OCI-LY7 (cell line): ENCODE data around the gene HJV. TPM values are rescaled to one million over a fixed set of nuclear protein-coding genes. Genes with fewer than 3 reads are reported as not detected.
A peak's percentile ranks its signal among the peaks of the same experiment; 100 is the strongest.

Experiments
- BruUV-seq: library from RNA; stranded (reverse); fragments of 400-500 nt; replicated peaks from 2 replicates; lab custom pipeline; 2021; lab: Mats Ljungman, UMichigan
- CTCF ChIA-PET: fragments of 300-600 bp; sonication (Branson Sonifier 250); formaldehyde crosslinking; loops from one replicate; lab custom pipeline; 2022; ENCODE audit warnings: antibody characterized with exemption; ENCODE audit not compliant: unreplicated experiment; lab: Charles Lee
- POLR2A ChIA-PET: fragments of 300-600 bp; sonication (Branson Sonifier 250); formaldehyde crosslinking; loops from one replicate; lab custom pipeline; 2022; ENCODE audit warnings: antibody characterized with exemption; lab: Charles Lee
- DNase-seq: peaks from one replicate; pipeline ENCODE4 v3.0.0-alpha.2; 2015; ENCODE audit warnings: low spot score
- H2AFZ ChIP-seq: fragments of 200-600 bp; sonication (generic), shearing (Covaris generic); 2 replicates; pipeline ENCODE4 v1.6.1; 2014; ENCODE audit warnings: mild to moderate bottlenecking, antibody characterized with exemption, low read length, moderate library complexity
- H3K27ac ChIP-seq: fragments of 200-600 bp; sonication (generic); 2 replicates; pipeline ENCODE4 v1.5.1; 2014; ENCODE audit warnings: mixed run types, low read depth, mild to moderate bottlenecking, moderate library complexity, low read length, inconsistent platforms; ENCODE audit not compliant: poor library complexity, severe bottlenecking
- H3K36me3 ChIP-seq: fragments of 200-600 bp; sonication (generic); 2 replicates; pipeline ENCODE4 v1.6.1; 2014; ENCODE audit warnings: mild to moderate bottlenecking, antibody characterized with exemption, low read length, moderate library complexity, mixed read lengths; ENCODE audit not compliant: insufficient read depth
- H3K4me1 ChIP-seq: fragments of 200-600 bp; sonication (generic); 2 replicates; pipeline ENCODE4 v1.5.1; 2014; ENCODE audit warnings: mild to moderate bottlenecking, low read length; ENCODE audit not compliant: insufficient read depth, poor library complexity, severe bottlenecking
- H3K4me2 ChIP-seq: fragments of 200-600 bp; sonication (generic); 2 replicates; pipeline ENCODE4 v1.6.1; 2014; ENCODE audit warnings: mild to moderate bottlenecking, low read length
- H3K4me3 ChIP-seq: fragments of 200-600 bp; sonication (generic); 2 replicates; pipeline ENCODE4 v1.5.1; 2014; ENCODE audit warnings: mild to moderate bottlenecking, low read depth, low read length; ENCODE audit not compliant: poor library complexity, severe bottlenecking
- H3K79me2 ChIP-seq: fragments of 200-600 bp; sonication (generic); 2 replicates; pipeline ENCODE4 v1.6.1; 2016; ENCODE audit warnings: low read depth, mild to moderate bottlenecking, low read length, moderate library complexity, mixed read lengths; ENCODE audit not compliant: insufficient read depth
- H3K9me2 ChIP-seq: fragments of 200-600 bp; sonication (generic); 2 replicates; pipeline ENCODE4 v1.6.1; 2016; ENCODE audit warnings: mild to moderate bottlenecking, low read length, mixed read lengths; ENCODE audit not compliant: insufficient read depth
- H3K9me3 ChIP-seq: fragments of 200-600 bp; sonication (generic); 2 replicates; pipeline ENCODE4 v1.6.1; 2014; ENCODE audit warnings: mild to moderate bottlenecking, mixed run types, low read length, mixed read lengths
- H4K20me1 ChIP-seq: fragments of 200-600 bp; sonication (generic); 2 replicates; pipeline ENCODE4 v1.6.1; 2014; ENCODE audit warnings: mild to moderate bottlenecking, antibody characterized with exemption, low read length, moderate library complexity, mixed read lengths; ENCODE audit not compliant: insufficient read depth
- EZH2phosphoT487 ChIP-seq: fragments of 200-600 bp; sonication (generic); IDR thresholded peaks from 2 replicates; pipeline ENCODE4 v1.6.1; 2018; ENCODE audit warnings: low read depth, borderline replicate concordance, mild to moderate bottlenecking, mixed run types, antibody characterized with exemption, low read length, moderate library complexity, mixed read lengths
- intact Hi-C: fragments of 100-400 bp; cut with micrococcal nuclease; formaldehyde crosslinking; loops from one replicate; pipeline ENCODE4 v1.10.0; 2022; ENCODE audit not compliant: unreplicated experiment
- total RNA-seq, 2 experiments: library from RNA; depleted of rRNA in 1 of 2; stranded (reverse); fragments of >200 nt in 1 of 2; shearing (Covaris generic) in 1 of 2; gene quantifications; 2 replicates each; pipeline ENCODE4 v1.2.3, GENCODE V29; 2014 to 2022
- TF ChIP-seq, protein P1 (sequence below): fragments of 200-600 bp; sonication (generic); conservative IDR thresholded peaks from 2 replicates; pipeline ENCODE4 v1.5.1; 2014; ENCODE audit warnings: mild to moderate bottlenecking, antibody characterized with exemption, low read length, moderate library complexity, mixed read lengths

The HJV gene
- total RNA-seq, 2 experiments from 2014 or later, result not detected

DNA sequence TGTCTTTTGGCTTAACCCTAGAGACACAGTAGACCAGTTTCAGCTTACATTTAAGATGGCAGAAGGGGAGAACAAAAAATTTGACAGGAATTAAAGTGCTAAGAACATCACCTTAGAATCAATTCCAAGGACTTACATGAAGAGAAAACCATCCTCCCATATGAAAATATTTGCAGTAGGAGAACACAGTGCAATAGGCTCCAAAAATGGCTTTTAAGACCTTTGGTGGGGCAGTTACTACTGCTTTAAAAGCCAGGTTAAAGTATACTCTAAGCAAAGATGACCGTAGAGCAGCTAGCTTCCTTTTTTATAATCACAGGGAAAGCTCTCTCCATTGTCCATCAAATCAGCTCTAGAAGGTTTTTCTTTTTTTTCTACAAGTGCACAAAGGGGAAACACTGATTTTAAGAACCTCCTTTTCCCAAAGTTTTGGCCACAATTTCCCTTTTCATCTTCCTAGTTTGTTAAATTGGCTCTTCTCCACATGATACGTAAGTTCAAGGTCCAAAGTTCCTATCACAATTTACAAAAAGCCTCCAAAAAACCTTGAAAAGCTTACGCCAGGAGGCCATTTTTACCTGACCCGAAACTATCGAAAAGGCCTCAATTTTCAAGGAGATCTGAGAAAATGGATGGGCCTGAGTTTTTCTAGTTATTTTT lies 28.4 kb downstream of the HJV start:
- peaks cover 40% of the 10 kb centered on the region for H3K4me1 ChIP-seq
- no TSS peak for BruUV-seq
- TF ChIP-seq EZH2phosphoT487, result no peak
- TF ChIP-seq, protein P1, sequence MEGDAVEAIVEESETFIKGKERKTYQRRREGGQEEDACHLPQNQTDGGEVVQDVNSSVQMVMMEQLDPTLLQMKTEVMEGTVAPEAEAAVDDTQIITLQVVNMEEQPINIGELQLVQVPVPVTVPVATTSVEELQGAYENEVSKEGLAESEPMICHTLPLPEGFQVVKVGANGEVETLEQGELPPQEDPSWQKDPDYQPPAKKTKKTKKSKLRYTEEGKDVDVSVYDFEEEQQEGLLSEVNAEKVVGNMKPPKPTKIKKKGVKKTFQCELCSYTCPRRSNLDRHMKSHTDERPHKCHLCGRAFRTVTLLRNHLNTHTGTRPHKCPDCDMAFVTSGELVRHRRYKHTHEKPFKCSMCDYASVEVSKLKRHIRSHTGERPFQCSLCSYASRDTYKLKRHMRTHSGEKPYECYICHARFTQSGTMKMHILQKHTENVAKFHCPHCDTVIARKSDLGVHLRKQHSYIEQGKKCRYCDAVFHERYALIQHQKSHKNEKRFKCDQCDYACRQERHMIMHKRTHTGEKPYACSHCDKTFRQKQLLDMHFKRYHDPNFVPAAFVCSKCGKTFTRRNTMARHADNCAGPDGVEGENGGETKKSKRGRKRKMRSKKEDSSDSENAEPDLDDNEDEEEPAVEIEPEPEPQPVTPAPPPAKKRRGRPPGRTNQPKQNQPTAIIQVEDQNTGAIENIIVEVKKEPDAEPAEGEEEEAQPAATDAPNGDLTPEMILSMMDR, result no peak
- peak overlapping the region; percentile 97; the same call in 1 of the 2 replicates for H3K4me2 ChIP-seq
- peaks cover 43% of the 10 kb centered on the region for H3K36me3 ChIP-seq
- H4K20me1 ChIP-seq, result no peaks in the 10 kb centered on the region
- peaks cover 32% of the 10 kb centered on the region; the same call in 1 of the 2 replicates for H3K79me2 ChIP-seq
- POLR2A ChIA-PET, result interaction anchor here (0.7 to 8.3 kb wide), 5 partner anchors 9 to 35 kb away, joined by 3 to 67 read pairs (median 4); partner anchors contain the start of gene LIX1L
- CTCF ChIA-PET, result no interaction called here
- no peak for DNase-seq
- intact Hi-C loops, result no loop called here
- no peak overlapping the region for H3K4me3 ChIP-seq
- H3K9me3 ChIP-seq, result no peaks in the 10 kb centered on the region
- H3K27ac ChIP-seq, result no peak overlapping the region
- H2AFZ ChIP-seq, result no peak overlapping the region
- no peaks in the 10 kb centered on the region for H3K9me2 ChIP-seq

DNA sequence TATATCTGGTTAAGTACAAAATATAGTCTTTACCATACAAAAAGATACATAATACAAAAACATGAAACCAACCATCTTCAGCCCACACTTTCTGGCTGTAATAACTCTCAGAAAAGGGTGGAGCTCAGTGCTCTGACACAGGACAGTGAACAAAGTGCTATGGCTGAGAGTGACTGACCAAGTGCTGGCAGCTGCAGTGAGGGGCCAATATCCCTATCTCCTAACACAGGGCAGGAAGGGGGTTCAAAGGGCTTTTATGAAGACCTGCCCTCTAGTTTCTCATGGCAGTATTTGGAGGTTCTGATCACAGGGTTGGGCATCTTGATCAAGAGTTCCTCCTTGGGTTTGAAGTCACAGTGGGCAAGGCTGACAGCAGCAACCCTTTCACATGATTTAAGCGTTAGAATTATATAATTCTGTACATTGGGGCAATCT lies 29.0 kb downstream of the HJV start:
- peaks cover 31% of the 10 kb centered on the region; the same call in 1 of the 2 replicates for H3K79me2 ChIP-seq
- POLR2A ChIA-PET, result interaction anchor here (0.6 to 8.3 kb wide), 6 partner anchors 9 to 46 kb away, joined by 3 to 67 read pairs (median 4); partner anchors contain the start of gene LIX1L
- H3K9me3 ChIP-seq, result no peaks in the 10 kb centered on the region
- H3K4me2 ChIP-seq, result peak overlapping the region; percentile 97; the same call in 1 of the 2 replicates
- H2AFZ ChIP-seq, result no peak overlapping the region
- intact Hi-C loops, result no loop called here
- no peak for TF ChIP-seq EZH2phosphoT487
- TF ChIP-seq, protein P1, result no peak
- no peaks in the 10 kb centered on the region for H3K9me2 ChIP-seq
- CTCF ChIA-PET, result no interaction called here
- no peaks in the 10 kb centered on the region for H4K20me1 ChIP-seq
- no peak overlapping the region for H3K27ac ChIP-seq
- H3K36me3 ChIP-seq, result peaks cover 43% of the 10 kb centered on the region
- no peak overlapping the region for H3K4me3 ChIP-seq
- peaks cover 40% of the 10 kb centered on the region for H3K4me1 ChIP-seq
- DNase-seq, result no peak
- no TSS peak for BruUV-seq
